Mucosa of descending colon (tissue), 3 donors: ENCODE results near the gene TMEM203. TPM values are rescaled to one million over a fixed set of nuclear protein-coding genes. Genes with fewer than 3 reads are reported as not detected.

ENCODE experiments used
- ATAC-seq: fragments of 200-7000 bp; cut with Tn5 transposase; one replicate; pipeline ENCODE4 v1.9.1; 2020; ENCODE audit warnings: mild to moderate bottlenecking, moderate library complexity
- DNase-seq, 3 donors: peaks; one replicate each; pipeline ENCODE4 v3.0.0-alpha.2; 2020
- H3K36me3 ChIP-seq: fragments of 200-600 bp; one replicate; pipeline ENCODE4 v1.8.0; 2021; ENCODE audit warnings: low read depth, mild to moderate bottlenecking
- H3K4me1 ChIP-seq: fragments of 200-600 bp; one replicate; pipeline ENCODE4 v1.8.0; 2021; ENCODE audit warnings: low read depth, mild to moderate bottlenecking
- H3K4me3 ChIP-seq: fragments of 200-600 bp; one replicate; pipeline ENCODE4 v1.8.0; 2021; ENCODE audit warnings: mild to moderate bottlenecking
- H3K9me3 ChIP-seq: fragments of 200-600 bp; one replicate; pipeline ENCODE4 v1.8.0; 2021; ENCODE audit warnings: mild to moderate bottlenecking
- CTCF ChIP-seq: fragments of 200-600 bp; IDR thresholded peaks from one replicate; pipeline ENCODE4 v1.8.0; 2022; ENCODE audit warnings: antibody characterized with exemption, mild to moderate bottlenecking
- intact Hi-C, 2 donors: fragments of 100-400 bp; cut with DNase I in 1 of 2; cut with micrococcal nuclease in 1 of 2; formaldehyde crosslinking; loops; one replicate each; pipeline versions ENCODE4 v1.11.0 to v1.11.1; 2022; cut with DNase I, micrococcal nuclease
- total RNA-seq, 3 donors: library from RNA; stranded (reverse); fragmentation: NEBNext Ultra II Directional in 2 of 3; extraction: Animal tissue kit (Norgen Biotek cat#: 25700) in 2 of 3; gene quantifications; one replicate each; pipeline versions ENCODE4 v1.2.1 to v1.2.4, GENCODE V29; 2021 to 2023
- donor health status: DM: no; HTN: no; CAD: no; lungs with moderate emphysema.
- donor health status: DM: no; HTN: no; CAD: no.
- donor health status: DM: no; HTN: yes; CAD: no.

TMEM203 gene
- total RNA-seq, 3 donors from 2014 or later: 30.6 to 40.4 (median 40.0) TPM

GRCh38 chr9:137161558-137162486 is 43.6 kb downstream of the TMEM203 start:
- Histone ChIP-seq H3K4me1 (peaks cover 12% of the 10 kb centered on the region), H3K36me3 (no peaks in the 10 kb centered on the region), H3K4me3 (no peak overlapping the region), H3K9me3 (no peaks in the 10 kb centered on the region)
- no peak for DNase-seq
- peak; percentile 4 for ATAC-seq
- no peak for TF ChIP-seq CTCF
- intact Hi-C loops: no loop called here

GRCh38 chr9:137160716-137161557 is 44.5 kb downstream of the TMEM203 start:
- intact Hi-C loops: no loop called here
- ATAC-seq: peak; percentile 5
- TF ChIP-seq CTCF: no peak

GRCh38 chr9:137160054-137160425 is 45.4 kb downstream of the TMEM203 start:
- ATAC-seq: no peak
- intact Hi-C loops: no loop called here
- peaks cover 15% of the 10 kb centered on the region for H3K4me1 ChIP-seq
- no peak for TF ChIP-seq CTCF
- H3K9me3 ChIP-seq: no peaks in the 10 kb centered on the region
- no peak overlapping the region for H3K4me3 ChIP-seq
- no peak for DNase-seq
- H3K36me3 ChIP-seq: no peaks in the 10 kb centered on the region

More at GRCh38 chr9:137160716-137161557, 44.5 kb downstream of the TMEM203 start:
- no peak for DNase-seq
- H3K4me1 ChIP-seq: peaks cover 15% of the 10 kb centered on the region
- no peaks in the 10 kb centered on the region for H3K36me3 ChIP-seq
- H3K4me3 ChIP-seq: no peak overlapping the region
- H3K9me3 ChIP-seq: no peaks in the 10 kb centered on the region

- DNase-seq: no peak
- Histone ChIP-seq H3K4me1 (peaks cover 15% of the 10 kb centered on the region), H3K36me3 (no peaks in the 10 kb centered on the region), H3K9me3 (no peaks in the 10 kb centered on the region), H3K4me3 (no peak overlapping the region)
- no peak for TF ChIP-seq CTCF
- ATAC-seq: no peak
- intact Hi-C loops: no loop called here
Observed at GRCh38 chr9:137159105-137160053, 46.1 kb downstream of the TMEM203 start.

GRCh38 chr9:137158625-137159024 is 46.8 kb downstream of the TMEM203 start:
- H3K4me1 ChIP-seq: peaks cover 15% of the 10 kb centered on the region
- DNase-seq: peak in 1 of 3 donors; percentile 37
- no peak for TF ChIP-seq CTCF
- no peaks in the 10 kb centered on the region for H3K9me3 ChIP-seq
- no peaks in the 10 kb centered on the region for H3K36me3 ChIP-seq
- no peak overlapping the region for H3K4me3 ChIP-seq
- intact Hi-C loops: no loop called here
- no peak for ATAC-seq
